AG04449 (cell line): ENCODE measurements around the gene ANKRD66.

ENCODE experiments used
- CTCF ChIA-PET: fragments of 350-600 bp; formaldehyde crosslinking; extraction: SDS; loops from one replicate; lab custom pipeline; 2021; ENCODE audit warnings: antibody characterized with exemption; lab: Yijun Ruan, JAX
- POLR2A ChIA-PET: fragments of 400-600, 350-600 bp; formaldehyde crosslinking; extraction: SDS; loops from one replicate; lab custom pipeline; 2020; ENCODE audit warnings: antibody characterized with exemption, inconsistent platforms; lab: Yijun Ruan, JAX
- DNase-seq: peaks from one replicate; pipeline ENCODE4 v3.0.0-alpha.2; 2010; ENCODE audit warnings: low read depth, low spot score
- H3K4me3 ChIP-seq: 2 replicates; pipeline ENCODE4 v1.5.1; 2011; ENCODE audit warnings: low read depth, mild to moderate bottlenecking, control low read depth, low read length
- TF ChIP-seq, protein P1 (sequence below): IDR thresholded peaks from one replicate; pipeline ENCODE4 v1.5.1; 2011; ENCODE audit warnings: mild to moderate bottlenecking, moderate library complexity, low read length, control low read depth, inconsistent platforms; ENCODE audit not compliant: insufficient read depth; ENCODE audit errors: missing control alignments

Gene ANKRD66

DNA sequence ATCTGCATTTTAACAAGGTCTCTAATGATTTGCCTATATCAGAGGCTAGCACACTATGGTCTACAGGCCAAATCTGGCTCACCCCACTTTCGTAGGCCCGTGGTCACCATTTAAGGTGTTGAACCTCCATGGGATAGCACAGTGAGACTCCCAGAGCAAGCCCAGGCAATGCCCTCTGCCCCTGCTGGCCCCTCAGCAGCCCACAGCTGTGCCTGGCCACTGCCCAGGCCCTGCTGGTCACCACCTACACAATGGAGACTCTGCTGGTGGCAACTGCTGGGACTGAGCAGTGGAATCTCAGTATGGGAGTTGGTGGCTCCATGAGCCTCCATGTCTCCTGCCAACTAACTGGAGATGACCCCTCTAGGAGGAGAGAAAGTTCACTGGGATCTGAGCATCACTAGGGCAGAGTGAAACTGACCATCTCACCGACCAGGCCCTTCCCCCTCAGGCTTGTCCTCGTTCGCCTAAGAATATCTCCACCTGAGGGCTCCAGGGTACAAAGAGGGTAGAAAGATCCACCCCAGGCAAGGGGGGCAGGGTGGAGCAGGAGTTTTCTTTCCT, 2.3 kb downstream of the ANKRD66 start:
- H3K4me3 ChIP-seq, result no peak overlapping the region
- TF ChIP-seq, protein P1, sequence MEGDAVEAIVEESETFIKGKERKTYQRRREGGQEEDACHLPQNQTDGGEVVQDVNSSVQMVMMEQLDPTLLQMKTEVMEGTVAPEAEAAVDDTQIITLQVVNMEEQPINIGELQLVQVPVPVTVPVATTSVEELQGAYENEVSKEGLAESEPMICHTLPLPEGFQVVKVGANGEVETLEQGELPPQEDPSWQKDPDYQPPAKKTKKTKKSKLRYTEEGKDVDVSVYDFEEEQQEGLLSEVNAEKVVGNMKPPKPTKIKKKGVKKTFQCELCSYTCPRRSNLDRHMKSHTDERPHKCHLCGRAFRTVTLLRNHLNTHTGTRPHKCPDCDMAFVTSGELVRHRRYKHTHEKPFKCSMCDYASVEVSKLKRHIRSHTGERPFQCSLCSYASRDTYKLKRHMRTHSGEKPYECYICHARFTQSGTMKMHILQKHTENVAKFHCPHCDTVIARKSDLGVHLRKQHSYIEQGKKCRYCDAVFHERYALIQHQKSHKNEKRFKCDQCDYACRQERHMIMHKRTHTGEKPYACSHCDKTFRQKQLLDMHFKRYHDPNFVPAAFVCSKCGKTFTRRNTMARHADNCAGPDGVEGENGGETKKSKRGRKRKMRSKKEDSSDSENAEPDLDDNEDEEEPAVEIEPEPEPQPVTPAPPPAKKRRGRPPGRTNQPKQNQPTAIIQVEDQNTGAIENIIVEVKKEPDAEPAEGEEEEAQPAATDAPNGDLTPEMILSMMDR, result no peak
- DNase-seq, result no peak
- ChIA-PET CTCF (no interaction called here), POLR2A (no interaction called here)

DNA sequence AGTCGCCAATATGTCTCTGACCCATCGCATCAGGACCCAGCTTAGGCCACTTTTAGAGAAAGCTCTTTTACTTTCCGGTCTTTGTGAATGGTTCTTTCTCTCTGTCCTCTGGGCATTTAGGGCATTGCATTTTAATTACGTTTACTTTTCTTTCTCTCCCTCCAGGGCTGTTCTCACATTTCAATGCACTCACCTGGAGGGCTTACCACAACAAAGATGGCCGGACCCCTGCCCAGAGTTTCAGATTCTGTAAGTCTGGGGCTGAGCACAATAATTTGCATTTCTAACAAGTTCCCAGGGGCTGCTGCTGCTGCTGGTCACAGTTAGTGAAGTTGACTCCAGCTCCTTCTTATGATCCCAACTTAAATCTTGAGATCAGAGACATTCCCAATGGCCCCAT, 3.0 kb downstream of the ANKRD66 start:
- H3K4me3 ChIP-seq, result no peak overlapping the region
- POLR2A ChIA-PET, result no interaction called here
- TF ChIP-seq, protein P1, result no peak
- no peak for DNase-seq
- CTCF ChIA-PET, result no interaction called here

DNA sequence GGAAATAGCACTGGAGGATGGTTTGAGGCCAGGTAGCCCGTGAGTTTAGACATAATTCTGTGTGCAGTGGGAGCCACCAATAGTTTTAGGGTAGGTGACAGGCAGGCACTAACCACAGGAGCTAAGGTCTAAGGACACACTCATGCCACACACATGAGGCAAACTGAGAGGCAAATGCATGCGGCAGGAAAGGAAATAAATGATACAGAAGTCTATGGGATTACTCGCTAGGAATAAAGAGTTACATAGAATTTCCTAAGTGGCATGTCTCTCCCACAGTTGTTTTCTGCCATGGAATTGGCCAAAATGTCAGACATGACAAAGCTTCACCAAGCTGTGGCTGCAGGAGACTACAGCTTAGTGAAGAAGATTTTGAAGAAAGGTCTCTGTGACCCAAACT, 4.9 kb downstream of the ANKRD66 start:
- H3K4me3 ChIP-seq, result no peak overlapping the region
- TF ChIP-seq, protein P1, result no peak
- ChIA-PET POLR2A (no interaction called here), CTCF (no interaction called here)
- no peak for DNase-seq

DNA sequence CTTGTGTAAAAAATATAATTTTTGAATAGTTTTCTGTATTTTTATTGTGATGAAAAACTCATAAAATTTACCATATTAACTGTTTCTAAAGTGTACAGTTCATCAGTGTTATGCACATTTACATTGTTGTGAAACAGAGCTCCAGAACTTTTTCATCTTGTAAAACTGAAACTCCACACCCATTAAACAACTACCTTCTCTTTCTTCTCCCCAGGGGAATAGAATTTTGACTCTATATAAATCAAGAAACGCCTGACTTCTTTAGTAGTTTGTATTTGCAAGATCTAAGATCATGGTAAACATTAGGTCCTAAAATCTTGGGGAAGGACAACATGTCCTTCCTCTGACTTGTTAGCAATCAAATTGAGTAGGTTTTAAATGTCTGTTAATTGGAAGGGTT, 9.1 kb downstream of the ANKRD66 start:
- ChIA-PET CTCF (no interaction called here), POLR2A (no interaction called here)
- TF ChIP-seq, protein P1, result no peak
- no peak for DNase-seq
- no peak overlapping the region for H3K4me3 ChIP-seq

DNA sequence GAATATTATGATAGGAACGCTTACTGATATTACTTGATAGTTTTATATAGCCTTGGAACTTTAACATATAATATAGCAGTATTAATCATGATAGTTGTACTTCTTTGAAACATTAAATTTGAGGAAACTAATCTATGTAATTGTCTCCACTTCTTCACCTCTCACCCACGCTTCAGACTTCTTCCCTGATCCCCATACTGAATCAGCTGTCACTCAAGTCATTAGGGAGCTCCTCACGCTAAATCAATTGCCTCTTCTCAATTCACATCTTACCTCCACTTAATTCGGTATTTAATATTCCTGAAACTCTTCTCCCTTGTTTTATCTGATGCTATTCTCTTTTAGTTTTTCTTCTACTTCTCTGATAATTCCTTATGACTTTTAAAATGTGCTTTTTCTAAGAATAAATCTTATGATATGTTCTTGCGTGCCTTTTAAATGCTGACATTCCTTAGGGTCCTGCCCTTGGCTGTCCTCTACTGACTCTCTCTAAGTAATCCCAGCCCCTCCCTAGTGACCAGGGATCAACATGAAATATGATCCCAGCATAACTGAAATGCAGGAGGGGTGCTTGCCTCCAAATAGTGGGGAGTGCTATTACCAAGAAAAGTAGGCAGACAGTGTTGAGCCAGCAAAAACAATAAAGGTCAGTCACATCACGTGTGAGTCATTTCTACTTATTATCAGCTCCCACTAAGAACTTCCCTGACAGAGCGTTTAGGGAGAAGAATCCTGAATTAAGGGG, 9.9 kb downstream of the ANKRD66 start:
- ChIA-PET CTCF (no interaction called here), POLR2A (no interaction called here)
- DNase-seq, result no peak
- TF ChIP-seq, protein P1, result no peak
- H3K4me3 ChIP-seq, result no peak overlapping the region

DNA sequence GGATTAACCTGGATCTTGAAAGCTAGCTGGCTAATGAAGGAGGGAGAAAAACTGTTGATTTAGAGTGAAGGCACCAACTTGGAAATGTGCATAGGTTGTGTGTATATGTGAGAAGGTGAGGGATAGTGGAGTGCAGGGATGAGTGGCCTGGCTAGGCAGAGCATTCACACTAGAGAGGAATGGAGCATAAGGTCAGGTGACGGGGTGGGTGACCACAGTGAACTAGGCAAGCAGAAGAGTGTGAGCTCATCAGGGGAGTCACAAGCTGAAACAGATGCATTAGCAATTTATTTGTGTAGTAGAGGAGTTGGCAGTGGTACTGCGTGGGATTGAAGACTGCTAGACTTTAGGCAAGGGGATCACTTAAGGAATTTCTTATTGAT, 10.5 kb downstream of the ANKRD66 start:
- ChIA-PET POLR2A (no interaction called here), CTCF (no interaction called here)
- TF ChIP-seq, protein P1, result no peak
- DNase-seq, result no peak
- no peak overlapping the region for H3K4me3 ChIP-seq
